B cell (primary cell): ENCODE results near the gene TMEM26.

ENCODE experiments used
- CTCF ChIP-seq: fragments of 200-600 bp; IDR thresholded peaks from one replicate; pipeline ENCODE4 v1.8.0; 2022; ENCODE audit warnings: antibody characterized with exemption, mild to moderate bottlenecking
- EZH2 ChIP-seq: IDR thresholded peaks from 2 replicates; pipeline ENCODE4 v1.6.1; 2012; ENCODE audit warnings: borderline replicate concordance, low read depth, mild to moderate bottlenecking, moderate library complexity, low read length; ENCODE audit not compliant: insufficient read depth, poor library complexity, severe bottlenecking

DNA sequence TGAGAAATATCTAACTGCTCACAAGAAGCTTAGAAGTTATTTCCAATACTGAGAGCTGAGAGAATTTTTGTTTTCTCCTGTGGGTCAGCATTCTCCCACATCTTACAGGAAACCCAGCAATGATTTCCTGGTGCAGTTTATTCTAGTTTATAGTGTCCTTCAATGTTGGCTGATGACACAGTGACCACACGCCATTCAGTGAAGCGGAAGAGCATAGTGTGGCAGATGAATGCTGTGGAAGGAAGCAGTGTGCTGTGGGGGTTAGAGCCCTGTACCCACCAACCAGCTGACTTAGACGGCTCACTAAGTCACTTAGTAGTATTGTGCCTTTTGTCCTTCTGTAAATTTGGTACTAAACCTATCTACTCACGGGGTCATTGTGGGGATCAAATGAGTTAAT lies 1.4 kb upstream of the TMEM26 start:
- TF ChIP-seq CTCF (no peak), EZH2 (no peak)
